RKO (cell line): ENCODE results near the gene ISCU.
"Not testable (repeated sequence)": the region's sequence is repeated elsewhere in the genome, so short reads cannot be mapped to it uniquely, and the experiment has no call there.

Experiments
- DNase-seq: peaks from one replicate; pipeline ENCODE4 v3.0.0-alpha.2; 2016; ENCODE audit warnings: low spot score

The ISCU gene

GRCh38 chr12:108589028-108589839, 26.8 kb downstream of the ISCU start:
- no peak for DNase-seq

GRCh38 chr12:108589840-108590229, 27.4 kb downstream of the ISCU start:
- DNase-seq, result no peak

GRCh38 chr12:108590463-108590862, 28.1 kb downstream of the ISCU start:
- not testable (repeated sequence) for DNase-seq

GRCh38 chr12:108591267-108591980, 29.0 kb downstream of the ISCU start:
- DNase-seq, result no peak

- no peak for DNase-seq
These were observed 29.9 kb downstream of the ISCU start for GRCh38 chr12:108592033-108592909.

GRCh38 chr12:108594323-108594903, 32.0 kb downstream of the ISCU start:
- DNase-seq, result no peak

- DNase-seq, result no peak
These were observed 32.7 kb downstream of the ISCU start for GRCh38 chr12:108594960-108595710.

GRCh38 chr12:108595711-108596647, 33.6 kb downstream of the ISCU start:
- DNase-seq, result no peak

- DNase-seq, result no peak
These were observed 34.6 kb downstream of the ISCU start for GRCh38 chr12:108596854-108597558.

GRCh38 chr12:108597559-108598471, 35.4 kb downstream of the ISCU start, which contains the start of gene TMEM119:
Gene TMEM119, minus strand, starts transcription at chr12:108598084. Its CDS starts 5,701 bp downstream, at chr12:108592383.
- no peak for DNase-seq

GRCh38 chr12:108598553-108599250, 36.3 kb downstream of the ISCU start:
- no peak for DNase-seq

- DNase-seq, result no peak
These were observed 37.1 kb downstream of the ISCU start for GRCh38 chr12:108599541-108599940.

- DNase-seq, result no peak
These were observed 37.7 kb downstream of the ISCU start for GRCh38 chr12:108599948-108600701.

GRCh38 chr12:108600702-108601007, 38.3 kb downstream of the ISCU start:
- no peak for DNase-seq

- DNase-seq, result no peak
These were observed 39.9 kb downstream of the ISCU start for GRCh38 chr12:108602209-108602705.

- DNase-seq, result no peak
These were observed 40.7 kb downstream of the ISCU start for GRCh38 chr12:108602976-108603704.
